WERI-Rb-1 (cell line): ENCODE results near the gene TECPR1.

Experiments
- DNase-seq: peaks from one replicate; pipeline ENCODE4 v3.0.0-alpha.2; 2020
- H3K27ac ChIP-seq: fragments of 250-450 bp; sonication (Bioruptor Pico); 2 replicates; pipeline ENCODE4 v1.5.1; 2020; ENCODE audit warnings: mild to moderate bottlenecking, moderate library complexity
- H3K27me3 ChIP-seq: fragments of 250-450 bp; sonication (Bioruptor Pico); 2 replicates; pipeline ENCODE4 v1.5.1; 2021; ENCODE audit warnings: mild to moderate bottlenecking, low read depth, moderate library complexity; ENCODE audit not compliant: insufficient read depth, severe bottlenecking
- H3K36me3 ChIP-seq: fragments of 250-450 bp; sonication (Bioruptor Pico); 2 replicates; pipeline ENCODE4 v1.5.1; 2020; ENCODE audit warnings: mild to moderate bottlenecking, moderate library complexity
- H3K4me3 ChIP-seq: 2 replicates; pipeline ENCODE4 v1.5.1; 2011; ENCODE audit warnings: low read depth, mild to moderate bottlenecking, control low read depth, low read length
- H3K9me3 ChIP-seq: fragments of 250-450 bp; sonication (Bioruptor Pico); 2 replicates; pipeline ENCODE4 v1.5.1; 2021; ENCODE audit warnings: mild to moderate bottlenecking, moderate library complexity; ENCODE audit not compliant: severe bottlenecking
- CTCF ChIP-seq: IDR thresholded peaks from 2 replicates; pipeline ENCODE4 v1.5.1; 2011; ENCODE audit warnings: low read depth, mild to moderate bottlenecking, control low read depth, inconsistent platforms, low read length

Gene TECPR1

GRCh38 chr7:98256431-98256830 is 4.4 kb upstream of the TECPR1 start:
- no peak for TF ChIP-seq CTCF
- Histone ChIP-seq H3K27ac (no peak overlapping the region), H3K4me3 (no peak overlapping the region), H3K27me3 (no peaks in the 10 kb centered on the region), H3K36me3 (peaks cover 27% of the 10 kb centered on the region), H3K9me3 (peaks cover 3% of the 10 kb centered on the region)
- no peak for DNase-seq

- Histone ChIP-seq H3K27ac (no peak overlapping the region), H3K27me3 (no peaks in the 10 kb centered on the region), H3K36me3 (peaks cover 23% of the 10 kb centered on the region), H3K4me3 (no peak overlapping the region), H3K9me3 (no peaks in the 10 kb centered on the region)
- DNase-seq, result no peak
- TF ChIP-seq CTCF, result no peak
Measured at GRCh38 chr7:98254951-98255610, 3.0 kb upstream of the TECPR1 start.

- no peak overlapping the region for H3K27ac ChIP-seq
Measured at GRCh38 chr7:98254516-98254915, 2.5 kb upstream of the TECPR1 start.

GRCh38 chr7:98252425-98253054 is 508 bp upstream of the TECPR1 start:
- Histone ChIP-seq H3K9me3 (no peaks in the 10 kb centered on the region), H3K36me3 (peaks cover 34% of the 10 kb centered on the region), H3K27me3 (no peaks in the 10 kb centered on the region), H3K4me3 (peak overlapping the region; percentile 90), H3K27ac (peak overlapping the region; percentile 98)
- no peak for TF ChIP-seq CTCF
- DNase-seq, result no peak

More at GRCh38 chr7:98254516-98254915, 2.5 kb upstream of the TECPR1 start:
- no peak for TF ChIP-seq CTCF
- no peak for DNase-seq
- no peaks in the 10 kb centered on the region for H3K27me3 ChIP-seq
- H3K4me3 ChIP-seq, result no peak overlapping the region
- H3K36me3 ChIP-seq, result peaks cover 24% of the 10 kb centered on the region
- no peaks in the 10 kb centered on the region for H3K9me3 ChIP-seq

GRCh38 chr7:98251231-98251600 is 816 bp downstream of the TECPR1 start:
- peak overlapping the region; percentile 90 for H3K4me3 ChIP-seq
- H3K27me3 ChIP-seq, result no peaks in the 10 kb centered on the region
- H3K36me3 ChIP-seq, result peaks cover 33% of the 10 kb centered on the region
- no peaks in the 10 kb centered on the region for H3K9me3 ChIP-seq
- TF ChIP-seq CTCF, result no peak
- H3K27ac ChIP-seq, result peak overlapping the region; percentile 98
- no peak for DNase-seq
